ENCODE measurements around the gene P4HB.

Gene P4HB

GRCh38 chr17:81871387-81872230 lies 11.3 kb upstream of the P4HB start:
- Histone ChIP-seq H3K27me3 (replicated peaks; ENCODE audit: control insufficient read depth, insufficient read depth, low read length) (no peaks in the 10 kb centered on the region), H3K9ac (ENCODE audit: low read length) (peak overlapping the region; percentile 97), H3K4me1 (ENCODE audit: control insufficient read depth, insufficient read depth, low read length) (peaks cover 24% of the 10 kb centered on the region), H3K36me3 (ENCODE audit: control insufficient read depth, insufficient read depth, low read length, severe bottlenecking) (peaks cover 21% of the 10 kb centered on the region), H3K4me3 (ENCODE audit: low read length) (peak overlapping the region; percentile 91), H3K9me3 (ENCODE audit: control insufficient read depth, low read length) (no peaks in the 10 kb centered on the region)
- DNase-seq (ENCODE audit: low read depth), result peak; percentile 96

- Histone ChIP-seq H3K4me1 (ENCODE audit: control insufficient read depth, insufficient read depth, low read length) (peaks cover 24% of the 10 kb centered on the region), H3K9me3 (ENCODE audit: control insufficient read depth, low read length) (no peaks in the 10 kb centered on the region), H3K36me3 (ENCODE audit: control insufficient read depth, insufficient read depth, low read length, severe bottlenecking) (peaks cover 21% of the 10 kb centered on the region), H3K4me3 (ENCODE audit: low read length) (peak within 1 kb of the TSS; percentile 91), H3K9ac (ENCODE audit: low read length) (peak within 1 kb of the TSS; percentile 97), H3K27me3 (replicated peaks; ENCODE audit: control insufficient read depth, insufficient read depth, low read length) (no peaks in the 10 kb centered on the region)
- DNase-seq (ENCODE audit: low read depth), result no peak
These were observed 10.6 kb upstream of the P4HB start, which contains the start of gene ARHGDIA for GRCh38 chr17:81870981-81871386. ARHGDIA (minus strand) TSS chr17:81871337; CDS start chr17:81869930, 1,407 bp downstream.

DNA sequence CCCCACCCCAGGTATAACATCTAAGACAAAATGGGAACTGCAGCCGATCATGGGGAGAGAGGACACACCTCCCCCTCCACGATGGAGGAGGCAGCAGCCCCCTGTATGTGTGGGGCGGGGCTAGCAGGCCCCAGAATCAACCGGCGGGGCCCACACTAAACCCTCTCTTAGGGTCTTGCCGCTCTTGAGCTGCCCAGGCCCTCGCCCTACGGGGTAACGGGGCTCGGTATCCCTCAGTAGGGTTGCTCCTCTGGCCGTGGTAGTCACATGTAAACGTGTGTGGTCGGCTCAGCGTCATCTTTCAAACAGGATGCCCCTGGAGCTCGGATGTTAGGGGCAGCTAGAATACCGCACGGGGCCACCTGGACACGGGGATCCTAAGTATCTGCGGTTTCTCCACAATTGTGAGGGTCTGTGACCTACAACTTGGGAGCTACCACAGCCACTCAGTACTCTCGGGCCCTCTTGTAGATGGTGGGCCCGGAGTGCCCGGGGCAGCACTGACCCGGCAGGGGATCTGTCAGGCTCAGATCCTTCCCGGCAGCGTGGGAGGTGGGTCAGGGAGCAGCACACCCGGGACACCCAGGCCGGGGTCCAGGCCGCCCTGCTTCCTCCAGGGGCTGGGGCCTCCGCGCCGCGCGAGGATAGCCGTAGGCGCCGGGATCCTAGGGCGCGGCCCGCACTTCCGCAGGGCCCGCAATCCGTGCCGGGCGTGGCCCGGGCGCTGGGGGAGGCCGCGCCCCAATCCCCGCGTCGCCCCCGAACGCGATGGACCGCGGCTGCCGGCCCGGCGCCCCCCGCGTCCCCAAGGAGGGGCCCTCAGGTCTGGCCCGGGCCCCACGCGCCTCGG lies 10.0 kb upstream of the P4HB start:
- Histone ChIP-seq H3K36me3 (ENCODE audit: control insufficient read depth, insufficient read depth, low read length, severe bottlenecking) (peaks cover 21% of the 10 kb centered on the region), H3K4me3 (ENCODE audit: low read length) (peak overlapping the region; percentile 87), H3K9ac (ENCODE audit: low read length) (peak overlapping the region; percentile 92), H3K9me3 (ENCODE audit: control insufficient read depth, low read length) (no peaks in the 10 kb centered on the region), H3K27me3 (replicated peaks; ENCODE audit: control insufficient read depth, insufficient read depth, low read length) (no peaks in the 10 kb centered on the region), H3K4me1 (ENCODE audit: control insufficient read depth, insufficient read depth, low read length) (peaks cover 24% of the 10 kb centered on the region)
- DNase-seq (ENCODE audit: low read depth), result peak; percentile 69

- no peaks in the 10 kb centered on the region for H3K9me3 ChIP-seq (ENCODE audit: control insufficient read depth, low read length)
- H3K9ac ChIP-seq (ENCODE audit: low read length), result peak overlapping the region; percentile 92
- H3K4me3 ChIP-seq (ENCODE audit: low read length), result peak overlapping the region; percentile 87
- no peaks in the 10 kb centered on the region for H3K27me3 ChIP-seq (replicated peaks; ENCODE audit: control insufficient read depth, insufficient read depth, low read length)
- peaks cover 24% of the 10 kb centered on the region for H3K4me1 ChIP-seq (ENCODE audit: control insufficient read depth, insufficient read depth, low read length)
- H3K36me3 ChIP-seq (ENCODE audit: control insufficient read depth, insufficient read depth, low read length, severe bottlenecking), result peaks cover 22% of the 10 kb centered on the region
- peak; percentile 59 for DNase-seq (ENCODE audit: low read depth)
These were observed 9.1 kb upstream of the P4HB start for GRCh38 chr17:81869221-81870130.

- peak; percentile 80 for DNase-seq (ENCODE audit: low read depth)
- H3K4me1 ChIP-seq (ENCODE audit: control insufficient read depth, insufficient read depth, low read length), result peaks cover 29% of the 10 kb centered on the region
- peaks cover 29% of the 10 kb centered on the region for H3K36me3 ChIP-seq (ENCODE audit: control insufficient read depth, insufficient read depth, low read length, severe bottlenecking)
- no peaks in the 10 kb centered on the region for H3K27me3 ChIP-seq (replicated peaks; ENCODE audit: control insufficient read depth, insufficient read depth, low read length)
- H3K9ac ChIP-seq (ENCODE audit: low read length), result peak overlapping the region; percentile 92
- H3K4me3 ChIP-seq (ENCODE audit: low read length), result peak overlapping the region; percentile 87
- no peaks in the 10 kb centered on the region for H3K9me3 ChIP-seq (ENCODE audit: control insufficient read depth, low read length)
These were observed 8.4 kb upstream of the P4HB start for GRCh38 chr17:81868674-81869220.

GRCh38 chr17:81867991-81868673 lies 7.8 kb upstream of the P4HB start:
- H3K4me3 ChIP-seq (ENCODE audit: low read length), result no peak overlapping the region
- H3K9ac ChIP-seq (ENCODE audit: low read length), result peak overlapping the region; percentile 49
- peaks cover 32% of the 10 kb centered on the region for H3K36me3 ChIP-seq (ENCODE audit: control insufficient read depth, insufficient read depth, low read length, severe bottlenecking)
- peak; percentile 24 for DNase-seq (ENCODE audit: low read depth)
- H3K9me3 ChIP-seq (ENCODE audit: control insufficient read depth, low read length), result no peaks in the 10 kb centered on the region
- peaks cover 35% of the 10 kb centered on the region for H3K4me1 ChIP-seq (ENCODE audit: control insufficient read depth, insufficient read depth, low read length)
- H3K27me3 ChIP-seq (replicated peaks; ENCODE audit: control insufficient read depth, insufficient read depth, low read length), result no peaks in the 10 kb centered on the region

DNA sequence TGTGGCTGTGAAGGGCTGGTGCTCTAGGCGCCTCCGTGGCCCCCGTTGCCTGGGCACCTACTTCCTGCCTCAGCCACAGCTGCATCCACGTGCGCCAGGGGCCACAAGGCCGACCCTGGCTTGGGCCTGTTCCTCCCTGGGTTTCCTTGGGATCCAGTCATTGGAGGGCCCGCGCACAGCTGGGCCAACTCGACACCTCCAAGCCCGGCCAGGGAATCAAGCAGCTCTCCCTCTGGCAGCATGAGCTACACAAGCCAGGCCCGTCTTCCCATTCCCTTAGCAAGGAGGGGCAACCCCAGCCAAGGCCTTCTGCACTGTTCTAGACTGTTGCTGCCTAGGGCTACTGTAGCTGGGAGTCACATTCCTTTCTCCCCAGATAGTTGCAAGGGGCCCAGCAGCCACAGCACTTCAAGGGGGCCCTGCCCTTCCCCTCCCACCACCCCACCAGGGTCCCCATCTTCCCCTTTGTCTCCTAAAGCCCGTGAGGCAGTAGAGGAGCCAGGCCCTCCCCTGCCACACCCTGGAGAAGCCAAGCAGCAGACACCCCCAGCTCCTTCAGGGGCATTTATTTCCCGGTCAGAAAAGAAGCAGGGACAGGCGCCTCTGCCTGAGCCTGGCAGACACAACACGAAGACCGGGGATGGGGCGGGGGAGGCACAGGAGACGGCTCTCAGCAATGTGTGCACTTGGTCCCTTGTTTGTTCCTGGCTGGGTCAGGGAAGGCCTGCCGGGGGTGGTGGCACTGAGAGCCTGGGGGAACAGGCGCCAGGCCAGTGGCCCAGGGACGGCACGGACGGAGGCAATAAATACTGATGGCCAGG lies 7.0 kb upstream of the P4HB start:
- no peaks in the 10 kb centered on the region for H3K27me3 ChIP-seq (replicated peaks; ENCODE audit: control insufficient read depth, insufficient read depth, low read length)
- H3K4me1 ChIP-seq (ENCODE audit: control insufficient read depth, insufficient read depth, low read length), result peaks cover 34% of the 10 kb centered on the region
- peaks cover 32% of the 10 kb centered on the region for H3K36me3 ChIP-seq (ENCODE audit: control insufficient read depth, insufficient read depth, low read length, severe bottlenecking)
- H3K9me3 ChIP-seq (ENCODE audit: control insufficient read depth, low read length), result no peaks in the 10 kb centered on the region
- no peak overlapping the region for H3K4me3 ChIP-seq (ENCODE audit: low read length)
- peak overlapping the region; percentile 49 for H3K9ac ChIP-seq (ENCODE audit: low read length)
- DNase-seq (ENCODE audit: low read depth), result peak; percentile 51

GRCh38 chr17:81866440-81867169 lies 6.3 kb upstream of the P4HB start:
- H3K9me3 ChIP-seq (ENCODE audit: control insufficient read depth, low read length), result no peaks in the 10 kb centered on the region
- DNase-seq (ENCODE audit: low read depth), result no peak
- H3K4me1 ChIP-seq (ENCODE audit: control insufficient read depth, insufficient read depth, low read length), result peaks cover 36% of the 10 kb centered on the region
- H3K4me3 ChIP-seq (ENCODE audit: low read length), result no peak overlapping the region
- H3K9ac ChIP-seq (ENCODE audit: low read length), result peak overlapping the region; percentile 49
- H3K36me3 ChIP-seq (ENCODE audit: control insufficient read depth, insufficient read depth, low read length, severe bottlenecking), result peaks cover 32% of the 10 kb centered on the region
- no peaks in the 10 kb centered on the region for H3K27me3 ChIP-seq (replicated peaks; ENCODE audit: control insufficient read depth, insufficient read depth, low read length)

GRCh38 chr17:81865733-81866439 lies 5.6 kb upstream of the P4HB start:
- Histone ChIP-seq H3K4me1 (ENCODE audit: control insufficient read depth, insufficient read depth, low read length) (peaks cover 36% of the 10 kb centered on the region), H3K4me3 (ENCODE audit: low read length) (no peak overlapping the region), H3K9ac (ENCODE audit: low read length) (peak overlapping the region; percentile 49), H3K9me3 (ENCODE audit: control insufficient read depth, low read length) (no peaks in the 10 kb centered on the region), H3K27me3 (replicated peaks; ENCODE audit: control insufficient read depth, insufficient read depth, low read length) (no peaks in the 10 kb centered on the region), H3K36me3 (ENCODE audit: control insufficient read depth, insufficient read depth, low read length, severe bottlenecking) (peaks cover 32% of the 10 kb centered on the region)
- DNase-seq (ENCODE audit: low read depth), result no peak
